OCI-LY7 (cell line): ENCODE results near the gene BCDIN3D.

Experiments
- CTCF ChIP-seq: fragments of 200-600 bp; sonication (generic); conservative IDR thresholded peaks from 2 replicates; pipeline ENCODE4 v1.5.1; 2014; ENCODE audit warnings: mild to moderate bottlenecking, antibody characterized with exemption, low read length, moderate library complexity, mixed read lengths
- EZH2phosphoT487 ChIP-seq: fragments of 200-600 bp; sonication (generic); IDR thresholded peaks from 2 replicates; pipeline ENCODE4 v1.6.1; 2018; ENCODE audit warnings: low read depth, borderline replicate concordance, mild to moderate bottlenecking, mixed run types, antibody characterized with exemption, low read length, moderate library complexity, mixed read lengths

GRCh38 chr12:49877066-49877465, 34.2 kb upstream of the BCDIN3D start:
- TF ChIP-seq CTCF (no peak), EZH2phosphoT487 (no peak)
